Loucy (cell line): Measurements from ENCODE around the gene KCNIP3.

Experiments
- H2AFZ ChIP-seq: fragments of 200-600 bp; sonication (generic); 2 replicates; pipeline ENCODE4 v1.6.0; 2016; ENCODE audit warnings: antibody characterized with exemption, mild to moderate bottlenecking, low read length, moderate library complexity
- H3F3A ChIP-seq: fragments of 200-600 bp; 2 replicates; pipeline ENCODE4 v1.6.0; 2016; ENCODE audit warnings: antibody characterized with exemption, low read depth, mild to moderate bottlenecking
- H3K27me3 ChIP-seq: fragments of 200-600 bp; sonication (generic); 2 replicates; pipeline ENCODE4 v1.6.1; 2014; ENCODE audit warnings: low read length, mild to moderate bottlenecking; ENCODE audit not compliant: insufficient read depth, poor library complexity, severe bottlenecking
- H3K36me3 ChIP-seq: fragments of 200-600 bp; sonication (generic); 2 replicates; pipeline ENCODE4 v1.6.1; 2016; ENCODE audit warnings: low read length; ENCODE audit not compliant: insufficient read depth
- H3K4me1 ChIP-seq: fragments of 200-600 bp; sonication (generic); 2 replicates; pipeline ENCODE4 v1.5.1; 2014; ENCODE audit warnings: low read length, mild to moderate bottlenecking; ENCODE audit not compliant: insufficient read depth, poor library complexity, severe bottlenecking
- H3K4me2 ChIP-seq: fragments of 200-600 bp; sonication (generic); 2 replicates; pipeline ENCODE4 v1.6.0; 2014; ENCODE audit warnings: antibody characterized with exemption, low read length, low read depth, mild to moderate bottlenecking; ENCODE audit not compliant: poor library complexity, severe bottlenecking
- H3K4me3 ChIP-seq: fragments of 200-600 bp; sonication (generic); 2 replicates; pipeline ENCODE4 v1.5.1; 2014; ENCODE audit warnings: low read length, mild to moderate bottlenecking, mixed read lengths; ENCODE audit not compliant: poor library complexity, severe bottlenecking
- H3K79me2 ChIP-seq: fragments of 200-600 bp; sonication (generic); 2 replicates; pipeline ENCODE4 v1.6.1; 2014; ENCODE audit warnings: low read length; ENCODE audit not compliant: insufficient read depth
- H3K9ac ChIP-seq: fragments of 200-600 bp; sonication (generic); 2 replicates; pipeline ENCODE4 v1.6.0; 2014; ENCODE audit warnings: mild to moderate bottlenecking, low read depth, low read length, moderate library complexity; ENCODE audit not compliant: poor library complexity, severe bottlenecking
- H3K9me2 ChIP-seq: fragments of 200-600 bp; sonication (generic); replicated peaks from 2 replicates; pipeline ENCODE4 v1.6.1; 2016; ENCODE audit warnings: low read depth, low read length, mixed read lengths
- H3K9me3 ChIP-seq: fragments of 200-600 bp; sonication (generic); 2 replicates; pipeline ENCODE4 v1.6.1; 2014; ENCODE audit warnings: mild to moderate bottlenecking, antibody characterized with exemption, low read length, low read depth; ENCODE audit not compliant: insufficient read depth
- H4K20me1 ChIP-seq: fragments of 200-600 bp; sonication (generic); 2 replicates; pipeline ENCODE4 v1.6.0; 2014; ENCODE audit warnings: antibody characterized with exemption, low read length, mild to moderate bottlenecking; ENCODE audit not compliant: insufficient read depth, poor library complexity, severe bottlenecking
- CTCF ChIP-seq: fragments of 200-600 bp; sonication (generic); conservative IDR thresholded peaks from 2 replicates; pipeline ENCODE4 v1.5.1; 2014; ENCODE audit warnings: mild to moderate bottlenecking, antibody characterized with exemption, low read length
- EZH2phosphoT487 ChIP-seq: fragments of 200-600 bp; IDR thresholded peaks from 2 replicates; pipeline ENCODE4 v1.6.1; 2018; ENCODE audit warnings: antibody characterized with exemption, mild to moderate bottlenecking, moderate library complexity, borderline replicate concordance

KCNIP3 gene

DNA sequence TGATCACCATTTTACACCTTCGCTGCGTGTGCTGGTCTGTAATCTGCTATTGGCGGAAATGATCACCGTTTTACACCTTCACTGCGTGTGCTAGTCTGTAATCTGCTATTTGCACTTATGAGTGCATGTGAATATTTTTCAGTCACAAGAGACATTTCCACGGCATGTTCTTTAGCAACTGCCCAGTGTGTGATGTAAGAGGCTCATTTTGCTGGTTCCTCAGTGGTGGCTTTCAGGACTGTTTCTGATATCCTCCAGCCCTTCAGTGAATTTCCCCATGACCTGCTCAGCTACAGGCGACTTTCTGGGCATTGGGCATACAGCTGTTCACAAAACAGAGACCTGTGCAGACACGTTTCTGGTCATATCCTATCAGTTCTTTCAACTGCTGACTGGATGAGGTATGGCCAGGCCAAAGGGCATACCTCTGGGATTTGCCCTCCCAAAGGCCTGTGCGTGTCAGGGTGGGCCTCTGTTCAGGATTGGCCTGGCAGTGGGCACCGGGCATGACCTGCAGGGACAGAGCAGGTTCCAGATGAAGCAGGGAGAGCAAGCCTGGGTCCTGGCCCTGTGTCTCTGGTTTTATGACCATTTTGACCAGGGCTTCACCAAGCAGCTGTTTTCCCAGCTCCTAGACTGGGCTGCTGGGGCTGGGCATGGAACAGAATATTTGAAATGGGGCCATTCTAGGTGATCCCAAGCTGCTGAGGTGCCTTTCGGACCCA is 23.4 kb upstream of the KCNIP3 start:
- Histone ChIP-seq H3K79me2 (no peaks in the 10 kb centered on the region), H3K27me3 (no peaks in the 10 kb centered on the region), H2AFZ (no peak overlapping the region), H3K4me2 (no peak overlapping the region), H3K9me2 (no peaks in the 10 kb centered on the region), H4K20me1 (no peaks in the 10 kb centered on the region), H3K9me3 (peaks cover 3% of the 10 kb centered on the region; the same call in 1 of the 2 replicates), H3K9ac (no peak overlapping the region), H3K4me1 (no peaks in the 10 kb centered on the region), H3K4me3 (no peak overlapping the region), H3K36me3 (no peaks in the 10 kb centered on the region), H3F3A (no peaks in the 10 kb centered on the region)
- TF ChIP-seq EZH2phosphoT487 (no peak), CTCF (no peak)

GRCh38 chr2:95274291-95275150 is 22.6 kb upstream of the KCNIP3 start, which contains the start of gene PROM2:
PROM2 (plus strand) TSS chr2:95274449; CDS start chr2:95274586, 137 bp downstream.
- Histone ChIP-seq H3F3A (no peaks in the 10 kb centered on the region), H3K4me2 (no peak within 1 kb of the TSS), H3K36me3 (no peaks in the 10 kb centered on the region), H3K4me3 (no peak within 1 kb of the TSS), H3K9ac (no peak within 1 kb of the TSS), H3K9me3 (peaks cover 3% of the 10 kb centered on the region; the same call in 1 of the 2 replicates), H2AFZ (no peak within 1 kb of the TSS), H4K20me1 (no peaks in the 10 kb centered on the region), H3K4me1 (no peaks in the 10 kb centered on the region), H3K79me2 (no peaks in the 10 kb centered on the region), H3K27me3 (no peaks in the 10 kb centered on the region), H3K9me2 (no peaks in the 10 kb centered on the region)
- TF ChIP-seq CTCF = no peak
- no peak for TF ChIP-seq EZH2phosphoT487

- TF ChIP-seq EZH2phosphoT487 (no peak), CTCF (no peak)
- H3K9me3 ChIP-seq = peaks cover 3% of the 10 kb centered on the region; the same call in 1 of the 2 replicates
- H4K20me1 ChIP-seq = no peaks in the 10 kb centered on the region
- no peaks in the 10 kb centered on the region for H3K4me1 ChIP-seq
- H3F3A ChIP-seq = no peaks in the 10 kb centered on the region
- no peak overlapping the region for H3K4me2 ChIP-seq
- H3K9me2 ChIP-seq = no peaks in the 10 kb centered on the region
- no peaks in the 10 kb centered on the region for H3K27me3 ChIP-seq
- no peak overlapping the region for H2AFZ ChIP-seq
- no peaks in the 10 kb centered on the region for H3K79me2 ChIP-seq
- no peaks in the 10 kb centered on the region for H3K36me3 ChIP-seq
- H3K4me3 ChIP-seq = no peak overlapping the region
- H3K9ac ChIP-seq = no peak overlapping the region
Observed at GRCh38 chr2:95275151-95275515, 22.0 kb upstream of the KCNIP3 start.
